MM.1S (cell line): ENCODE data around the gene SAA2.

Experiments used
- DNase-seq: peaks from one replicate; pipeline ENCODE4 v3.0.0-alpha.2; 2015
- H2AFZ ChIP-seq: fragments of 300-600 bp; sonication (generic); 2 replicates; pipeline ENCODE4 v1.6.0; 2016; ENCODE audit warnings: antibody characterized with exemption, low read length
- H3F3A ChIP-seq: fragments of 300-600 bp; sonication (generic); 2 replicates; pipeline ENCODE4 v1.6.1; 2016; ENCODE audit warnings: mild to moderate bottlenecking, antibody characterized with exemption, low read length, moderate library complexity, mixed read lengths; ENCODE audit not compliant: insufficient read depth
- H3K27ac ChIP-seq: fragments of 300-600 bp; sonication (generic); 2 replicates; pipeline ENCODE4 v1.5.1; 2016; ENCODE audit warnings: mild to moderate bottlenecking, low read length
- H3K27me3 ChIP-seq: fragments of 300-600 bp; sonication (generic); replicated peaks from 2 replicates; pipeline ENCODE4 v1.6.0; 2016; ENCODE audit warnings: low read length; ENCODE audit not compliant: insufficient read depth
- H3K36me3 ChIP-seq: fragments of 300-600 bp; sonication (generic); replicated peaks from 2 replicates; pipeline ENCODE4 v1.6.1; 2016; ENCODE audit warnings: mild to moderate bottlenecking, low read length, mixed read lengths; ENCODE audit not compliant: insufficient read depth
- H3K4me1 ChIP-seq: fragments of 300-600 bp; sonication (generic); 2 replicates; pipeline ENCODE4 v1.6.1; 2016; ENCODE audit warnings: low read length, mixed read lengths
- H3K4me2 ChIP-seq: fragments of 300-600 bp; sonication (generic); 2 replicates; pipeline ENCODE4 v1.6.0; 2016; ENCODE audit warnings: low read depth, low read length
- H3K4me3 ChIP-seq: fragments of 300-600 bp; sonication (generic); 2 replicates; pipeline ENCODE4 v1.5.1; 2016; ENCODE audit warnings: low read length, mixed read lengths
- H3K79me2 ChIP-seq: fragments of 300-600 bp; sonication (generic); 2 replicates; pipeline ENCODE4 v1.6.1; 2016; ENCODE audit warnings: mixed run types, low read length, mixed read lengths
- H3K9ac ChIP-seq: fragments of 300-600 bp; sonication (generic); 2 replicates; pipeline ENCODE4 v1.6.1; 2016; ENCODE audit warnings: low read length, mixed read lengths
- H3K9me2 ChIP-seq: fragments of 300-600 bp; sonication (generic); replicated peaks from 2 replicates; pipeline ENCODE4 v1.6.1; 2016; ENCODE audit warnings: mild to moderate bottlenecking, low read length, mixed read lengths; ENCODE audit not compliant: insufficient read depth
- H3K9me3 ChIP-seq: fragments of 300-600 bp; sonication (generic); replicated peaks from 2 replicates; pipeline ENCODE4 v1.6.1; 2016; ENCODE audit warnings: mild to moderate bottlenecking, low read length, mixed read lengths; ENCODE audit not compliant: insufficient read depth
- H4K20me1 ChIP-seq: fragments of 300-600 bp; sonication (generic); 2 replicates; pipeline ENCODE4 v1.6.1; 2016; ENCODE audit warnings: mild to moderate bottlenecking, low read length, moderate library complexity, mixed read lengths; ENCODE audit not compliant: insufficient read depth
- CTCF ChIP-seq: fragments of 300-600 bp; sonication (generic); IDR thresholded peaks from 2 replicates; pipeline ENCODE4 v1.5.1; 2016; ENCODE audit warnings: antibody characterized with exemption, low read length, mixed read lengths
- EZH2 ChIP-seq: fragments of 300-600 bp; sonication (generic); optimal IDR thresholded peaks from 2 replicates; pipeline ENCODE3; 2017; ENCODE audit warnings: low read depth, mild to moderate bottlenecking, antibody characterized with exemption, low read length, mixed read lengths
- EZH2phosphoT487 ChIP-seq: fragments of 300-600 bp; sonication (generic); IDR thresholded peaks from 2 replicates; pipeline ENCODE4 v1.6.1; 2018; ENCODE audit warnings: antibody characterized with exemption, low read length

The SAA2 gene

GRCh38 chr11:18261721-18262120 is 13.3 kb upstream of the SAA2 start:
- no peak for DNase-seq
- no peaks in the 10 kb centered on the region for H3K9me3 ChIP-seq
- H3K27ac ChIP-seq, result no peak overlapping the region
- H3K4me1 ChIP-seq, result no peaks in the 10 kb centered on the region
- no peak overlapping the region for H3K9ac ChIP-seq
- no peaks in the 10 kb centered on the region for H4K20me1 ChIP-seq
- no peak overlapping the region for H2AFZ ChIP-seq
- no peak overlapping the region for H3K4me2 ChIP-seq
- no peak overlapping the region for H3K4me3 ChIP-seq
- no peaks in the 10 kb centered on the region for H3F3A ChIP-seq
- no peaks in the 10 kb centered on the region for H3K36me3 ChIP-seq
- H3K9me2 ChIP-seq, result no peaks in the 10 kb centered on the region
- H3K79me2 ChIP-seq, result no peaks in the 10 kb centered on the region
- H3K27me3 ChIP-seq, result peaks cover 9% of the 10 kb centered on the region; the same call in 1 of the 2 replicates
- TF ChIP-seq CTCF (no peak), EZH2phosphoT487 (no peak), EZH2 (no peak)

DNA sequence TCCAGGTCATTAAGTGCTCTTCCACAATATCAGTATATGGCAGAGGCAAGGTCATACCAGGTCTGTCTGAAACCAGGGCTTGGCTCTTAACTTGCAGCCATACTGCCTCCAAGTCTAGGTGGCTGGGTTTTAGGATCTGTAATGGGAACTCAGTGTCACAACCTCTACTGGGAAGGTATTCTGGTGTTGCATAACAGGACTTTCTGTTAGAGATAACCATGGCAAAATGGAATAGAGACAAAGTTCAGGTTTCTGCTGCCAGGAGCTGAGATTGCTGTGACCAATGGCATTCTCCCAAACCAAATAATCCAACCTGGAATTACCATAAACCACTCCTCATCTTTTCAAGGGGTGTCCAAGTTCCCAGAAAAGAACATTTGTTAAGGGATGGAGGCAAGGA is 10.8 kb upstream of the SAA2 start:
- H3K36me3 ChIP-seq, result no peaks in the 10 kb centered on the region
- H4K20me1 ChIP-seq, result no peaks in the 10 kb centered on the region
- no peak overlapping the region for H3K9ac ChIP-seq
- H3K4me2 ChIP-seq, result no peak overlapping the region
- H3K79me2 ChIP-seq, result no peaks in the 10 kb centered on the region
- no peak for TF ChIP-seq EZH2phosphoT487
- no peak for TF ChIP-seq EZH2
- no peak for TF ChIP-seq CTCF
- H3K4me3 ChIP-seq, result no peak overlapping the region
- H3K27me3 ChIP-seq, result no peaks in the 10 kb centered on the region
- H3F3A ChIP-seq, result no peaks in the 10 kb centered on the region
- no peaks in the 10 kb centered on the region for H3K9me3 ChIP-seq
- H3K4me1 ChIP-seq, result no peaks in the 10 kb centered on the region
- H3K9me2 ChIP-seq, result no peaks in the 10 kb centered on the region
- H3K27ac ChIP-seq, result no peak overlapping the region
- H2AFZ ChIP-seq, result no peak overlapping the region
- no peak for DNase-seq

- Histone ChIP-seq H3K9me2 (no peaks in the 10 kb centered on the region), H3K9me3 (no peaks in the 10 kb centered on the region), H4K20me1 (no peaks in the 10 kb centered on the region), H3K4me1 (peaks cover 11% of the 10 kb centered on the region), H3K36me3 (no peaks in the 10 kb centered on the region), H3F3A (no peaks in the 10 kb centered on the region), H3K9ac (no peak overlapping the region), H2AFZ (no peak overlapping the region), H3K4me2 (no peak overlapping the region), H3K4me3 (no peak overlapping the region), H3K79me2 (no peaks in the 10 kb centered on the region), H3K27me3 (no peaks in the 10 kb centered on the region), H3K27ac (no peak overlapping the region)
- no peak for DNase-seq
- no peak for TF ChIP-seq EZH2phosphoT487
- TF ChIP-seq EZH2, result no peak
- no peak for TF ChIP-seq CTCF
Observed at GRCh38 chr11:18254781-18255361, 6.4 kb upstream of the SAA2 start.
